Measurements from ENCODE around the gene CNTNAP2.

The CNTNAP2 gene

DNA sequence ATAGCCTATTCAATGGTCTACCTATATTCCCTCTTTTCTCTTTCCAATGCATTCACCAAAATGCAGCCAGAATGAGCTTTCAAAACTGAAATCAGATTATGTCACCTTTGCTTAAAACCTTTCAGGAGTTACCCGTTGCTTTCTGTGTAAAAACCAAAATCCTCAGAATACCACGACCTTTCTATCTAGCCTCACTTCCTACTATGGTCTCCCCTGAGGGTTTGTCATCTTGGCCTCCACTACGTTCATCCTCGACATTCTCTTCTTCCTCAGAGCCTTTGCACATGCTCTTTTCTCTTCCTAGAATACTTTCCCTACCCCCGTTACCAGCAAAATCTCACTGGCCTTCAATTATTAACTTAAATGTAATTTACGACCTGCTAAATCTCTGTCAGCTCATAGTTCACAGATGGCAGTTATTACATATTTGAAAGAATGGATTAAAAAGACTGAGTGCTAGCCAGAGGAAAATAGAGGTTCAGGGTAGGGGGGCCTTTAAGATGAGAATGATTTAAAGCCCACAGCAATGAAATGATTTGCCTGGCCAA lies 2093.1 kb downstream of the CNTNAP2 start:
- no peak for DNase-seq (ENCODE audit: low read depth)

DNA sequence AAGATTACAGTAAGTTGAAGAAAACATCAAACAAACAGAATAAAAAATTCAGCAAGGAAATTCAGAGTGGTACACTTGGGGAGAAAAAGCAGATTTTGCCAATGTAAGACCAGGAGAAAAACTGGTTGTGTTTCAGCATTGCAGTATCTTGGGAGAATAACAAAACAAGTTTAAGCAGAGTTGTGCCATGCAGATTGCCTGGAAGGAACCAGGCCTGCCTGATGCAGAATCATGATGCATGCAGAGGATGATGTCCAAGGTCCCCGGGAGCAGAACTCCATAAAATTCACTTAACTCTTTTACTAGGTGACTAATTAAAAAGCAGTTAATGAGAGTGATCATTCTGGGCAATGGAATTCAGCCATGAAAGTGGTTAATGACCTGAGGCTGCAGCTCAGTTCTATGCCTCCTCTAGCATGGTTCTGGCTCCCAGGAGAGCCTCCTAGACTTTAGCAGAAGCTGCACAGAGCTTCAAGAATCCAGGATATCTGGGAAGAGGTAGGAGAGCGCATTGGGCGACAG lies 2094.3 kb downstream of the CNTNAP2 start:
- no peak for DNase-seq (ENCODE audit: low read depth)

DNA sequence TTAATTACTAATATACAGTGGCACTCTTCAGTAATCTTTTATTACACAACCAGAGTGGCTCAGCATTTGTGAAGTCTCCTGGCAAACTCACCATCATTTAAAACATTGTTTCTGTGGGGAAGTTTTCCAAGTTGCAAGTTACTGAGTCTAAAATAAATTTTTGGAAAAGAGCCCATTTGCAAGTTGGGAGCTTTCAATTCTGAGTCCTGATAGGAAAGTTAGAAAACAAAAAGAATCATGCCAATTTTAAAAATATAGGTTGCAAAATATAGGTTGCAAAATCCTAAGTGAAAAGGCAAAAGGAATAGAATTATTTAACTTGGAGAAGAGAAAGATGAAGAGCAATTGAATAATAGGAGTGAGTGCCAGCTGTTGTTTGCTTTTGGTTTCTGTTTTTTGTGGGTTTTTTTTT lies 2095.1 kb downstream of the CNTNAP2 start:
- DNase-seq (ENCODE audit: low read depth) = no peak

- no peak for DNase-seq (ENCODE audit: low read depth)
Measured at GRCh38 chr7:148212731-148213130, 2096.1 kb downstream of the CNTNAP2 start.

GRCh38 chr7:148214101-148214500 lies 2097.5 kb downstream of the CNTNAP2 start:
- DNase-seq (ENCODE audit: low read depth) = no peak

- no peak for DNase-seq (ENCODE audit: low read depth)
Measured at GRCh38 chr7:148218603-148219002, 2102.0 kb downstream of the CNTNAP2 start.

GRCh38 chr7:148222721-148223120 lies 2106.1 kb downstream of the CNTNAP2 start:
- no peak for DNase-seq (ENCODE audit: low read depth)

- DNase-seq (ENCODE audit: low read depth) = no peak
Measured at GRCh38 chr7:148223160-148223559, 2106.6 kb downstream of the CNTNAP2 start.

GRCh38 chr7:148223738-148224137 lies 2107.1 kb downstream of the CNTNAP2 start:
- no peak for DNase-seq (ENCODE audit: low read depth)

- no peak for DNase-seq (ENCODE audit: low read depth)
Measured at GRCh38 chr7:148230296-148230695, 2113.7 kb downstream of the CNTNAP2 start.

GRCh38 chr7:148230883-148231282 lies 2114.3 kb downstream of the CNTNAP2 start:
- no peak for DNase-seq (ENCODE audit: low read depth)

DNA sequence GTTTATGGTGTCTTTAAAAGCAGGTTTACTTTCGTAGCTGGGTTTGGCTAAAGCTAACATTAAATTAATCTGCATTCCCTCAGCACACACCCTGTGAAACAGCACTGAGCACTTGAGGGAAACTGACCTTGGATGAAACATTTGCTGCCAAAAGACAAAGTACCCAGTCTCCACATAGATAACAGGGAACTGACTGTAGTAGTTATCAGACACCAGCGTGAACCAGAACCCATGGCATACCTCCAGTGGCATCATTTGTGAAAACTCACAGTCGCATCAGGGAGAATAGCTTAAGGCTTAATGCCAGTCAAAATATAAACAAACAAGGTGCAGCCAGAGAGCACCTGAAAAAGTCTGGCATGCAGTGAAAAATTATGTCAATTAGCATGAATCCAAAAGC lies 2116.2 kb downstream of the CNTNAP2 start:
- DNase-seq (ENCODE audit: low read depth) = no peak

DNA sequence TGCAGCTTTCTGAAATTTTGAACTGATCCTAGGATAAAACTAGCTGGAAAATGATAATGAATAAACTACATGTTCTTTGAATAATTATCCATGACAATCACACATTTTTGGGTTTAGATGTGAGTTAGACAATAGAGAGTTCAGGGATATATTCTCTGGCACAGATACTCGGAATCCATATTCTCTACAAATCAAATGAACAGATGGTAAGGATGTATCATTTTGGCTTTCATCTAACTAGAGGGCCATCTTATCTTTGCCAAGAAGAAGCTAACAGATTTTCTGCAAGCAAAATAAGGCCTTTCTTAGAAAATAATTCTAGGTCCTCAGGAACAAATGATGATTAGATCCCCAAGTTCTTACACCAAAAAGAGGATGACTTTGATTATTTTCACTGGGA lies 2118.1 kb downstream of the CNTNAP2 start:
- DNase-seq (ENCODE audit: low read depth) = no peak

GRCh38 chr7:148238761-148239325 lies 2122.2 kb downstream of the CNTNAP2 start:
- DNase-seq (ENCODE audit: low read depth) = no peak

- DNase-seq (ENCODE audit: low read depth) = no peak
Measured at GRCh38 chr7:148241700-148242293, 2125.2 kb downstream of the CNTNAP2 start.

- DNase-seq (ENCODE audit: low read depth) = no peak
Measured at GRCh38 chr7:148242294-148242821, 2125.8 kb downstream of the CNTNAP2 start.

GRCh38 chr7:148245381-148245780 lies 2128.8 kb downstream of the CNTNAP2 start:
- DNase-seq (ENCODE audit: low read depth) = no peak

GRCh38 chr7:148253629-148254028 lies 2137.0 kb downstream of the CNTNAP2 start:
- DNase-seq (ENCODE audit: low read depth) = no peak

DNA sequence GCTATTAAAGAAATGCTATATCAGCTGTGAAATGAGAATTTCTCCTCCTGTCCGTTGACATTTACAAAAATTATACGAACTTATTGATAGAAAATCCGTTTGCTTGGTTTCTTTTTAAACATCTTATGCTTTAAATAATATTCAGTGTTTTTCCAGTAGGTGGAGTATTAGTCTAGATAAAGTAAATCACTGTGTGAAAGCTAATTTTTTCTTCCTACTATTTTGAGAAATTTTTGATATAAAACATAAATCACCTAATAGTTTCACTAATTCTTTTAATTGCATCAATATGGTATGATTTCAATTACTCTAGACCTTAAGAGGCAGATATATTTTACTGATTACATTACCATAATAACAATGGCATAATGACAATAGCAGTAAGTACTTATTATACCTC lies 2138.7 kb downstream of the CNTNAP2 start:
- DNase-seq (ENCODE audit: low read depth) = no peak

- DNase-seq (ENCODE audit: low read depth) = no peak
Measured at GRCh38 chr7:148256433-148256832, 2139.8 kb downstream of the CNTNAP2 start.

GRCh38 chr7:148260599-148260998 lies 2144.0 kb downstream of the CNTNAP2 start:
- no peak for DNase-seq (ENCODE audit: low read depth)

- no peak for DNase-seq (ENCODE audit: low read depth)
Measured at GRCh38 chr7:148261523-148261922, 2144.9 kb downstream of the CNTNAP2 start.

GRCh38 chr7:148261996-148262688 lies 2145.5 kb downstream of the CNTNAP2 start:
- no peak for DNase-seq (ENCODE audit: low read depth)
